K562 (cell line): ENCODE data around the gene ENC1. TPM values are rescaled to one million over a fixed set of nuclear protein-coding genes. Genes with fewer than 3 reads are reported as not detected.

Experiments
- ARID4B ChIP-seq: sonication (generic); formaldehyde crosslinking; IDR thresholded peaks from 2 replicates; pipeline ENCODE4 v1.8.0; 2022; ENCODE audit warnings: mild to moderate bottlenecking, missing genetic modification reagents
- CEBPG ChIP-seq, 3 experiments: fragments of 200-800 bp in 1 of 3; sonication (Bioruptor generic) in 1 of 3; sonication (generic) in 1 of 3; formaldehyde crosslinking in 1 of 3; IDR thresholded peaks in 2 of 3; conservative IDR thresholded peaks in 1 of 3; 2 replicates each; pipeline versions ENCODE4 v1.6.1 to v1.8.0; 2016 to 2022; ENCODE audit warnings: missing compliant biosample characterization in 2 of 3, missing genetic modification characterization in 2 of 3, mild to moderate bottlenecking in 1 of 3, missing genetic modification reagents in 1 of 3
- DACH1 ChIP-seq: fragments of 450-650 bp; IDR thresholded peaks from 2 replicates; pipeline ENCODE4 v1.6.1; 2018; ENCODE audit not compliant: partially characterized antibody
- FIP1L1 ChIP-seq: fragments of 200-400 bp; formaldehyde crosslinking; IDR thresholded peaks from 2 replicates; pipeline ENCODE4 v1.6.1; 2018; ENCODE audit warnings: mild to moderate bottlenecking, low read depth, low read length; ENCODE audit not compliant: poor library complexity, severe bottlenecking
- FOXM1 ChIP-seq, 2 experiments: fragments of 450-650 bp in 1 of 2; sonication (generic) in 1 of 2; formaldehyde crosslinking in 1 of 2; IDR thresholded peaks; 2 replicates each; pipeline versions ENCODE4 v1.6.1 to v1.9.0; 2017 to 2022; ENCODE audit warnings: low read depth in 2 of 2, mild to moderate bottlenecking in 2 of 2, missing genetic modification reagents in 1 of 2, moderate library complexity in 1 of 2
- IRF1 ChIP-seq: sonication (generic); formaldehyde crosslinking; IDR thresholded peaks from 2 replicates; pipeline ENCODE4 v1.8.0; 2022; ENCODE audit warnings: missing genetic modification reagents, mild to moderate bottlenecking, borderline replicate concordance
- IRF2 ChIP-seq: sonication (generic); formaldehyde crosslinking; IDR thresholded peaks from 2 replicates; pipeline ENCODE4 v1.8.1; 2022; ENCODE audit warnings: mild to moderate bottlenecking, missing genetic modification reagents
- KAT7 ChIP-seq: sonication (generic); formaldehyde crosslinking; IDR thresholded peaks from 2 replicates; pipeline ENCODE4 v1.8.0; 2022; ENCODE audit warnings: missing genetic modification reagents, mild to moderate bottlenecking, borderline replicate concordance
- KHSRP ChIP-seq: fragments of 450-650 bp; IDR thresholded peaks from 2 replicates; pipeline ENCODE4 v1.6.1; 2017
- MAX ChIP-seq: sonication (generic); formaldehyde crosslinking; IDR thresholded peaks from 2 replicates; pipeline ENCODE4 v1.9.0; 2022; ENCODE audit warnings: mild to moderate bottlenecking, missing genetic modification reagents
- NR1H2 ChIP-seq: sonication (generic); formaldehyde crosslinking; IDR thresholded peaks from 2 replicates; pipeline ENCODE4 v1.4.0; 2020; ENCODE audit warnings: mild to moderate bottlenecking, missing genetic modification reagents
- RBBP5 ChIP-seq: fragments of 200-600 bp; sonication (generic); IDR thresholded peaks from 2 replicates; pipeline ENCODE4 v1.6.1; 2012; ENCODE audit warnings: borderline replicate concordance, mild to moderate bottlenecking, low read length, control low read depth, inconsistent platforms; ENCODE audit not compliant: insufficient read depth, poor library complexity, severe bottlenecking
- SMARCE1 ChIP-seq: fragments of 450-650 bp; IDR thresholded peaks from 2 replicates; pipeline ENCODE4 v1.7.1; 2016; ENCODE audit warnings: mild to moderate bottlenecking
- ZFP1 ChIP-seq: fragments of 450-650 bp; formaldehyde crosslinking; IDR thresholded peaks from 2 replicates; pipeline ENCODE4 v1.4.0; 2020; ENCODE audit warnings: mild to moderate bottlenecking, mixed read lengths
- ZNF146 ChIP-seq: IDR thresholded peaks from one replicate; pipeline ENCODE4 v1.6.1; 2018; ENCODE audit warnings: missing compliant biosample characterization; ENCODE audit not compliant: unreplicated experiment
- ZNF23 ChIP-seq: fragments of 250-450 bp; sonication (Bioruptor Pico); IDR thresholded peaks from 2 replicates; pipeline ENCODE4 v1.4.0; 2020; ENCODE audit warnings: mild to moderate bottlenecking
- ZNF431 ChIP-seq: sonication (generic); formaldehyde crosslinking; IDR thresholded peaks from 2 replicates; pipeline ENCODE4 v1.8.0; 2022; ENCODE audit warnings: mild to moderate bottlenecking, missing genetic modification reagents
- polyA plus RNA-seq, 8 experiments: library from polyadenylated mRNA; depleted of rRNA in 4 of 8; stranded (reverse) in 5 of 8; unstranded in 3 of 8; fragments of >200 nt; fragmentation: Nextera tagmentation in 2 of 8; fragmentation: Illumina TruSeq in 1 of 8; extraction: Ambion mirVana in 2 of 8; extraction: Trizol in 1 of 8; gene quantifications; 2 replicates each; pipeline versions ENCODE4 v1.2.1 to v1.2.3, GENCODE V29; 2011 to 2014; ENCODE audit warnings: inconsistent platforms in 1 of 8, missing spikeins in 1 of 8
- total RNA-seq, 7 experiments: library from RNA; depleted of rRNA in 6 of 7; stranded (reverse); fragments of >200 nt in 6 of 7; fragmentation: Illumina TruSeq in 2 of 7; extraction: Trizol in 2 of 7; gene quantifications; 2 replicates each; pipeline versions ENCODE4 v1.2.1 to v1.2.3, GENCODE V29; 2011 to 2021; ENCODE audit warnings: low replicate concordance in 1 of 7
- TF ChIP-seq, protein P1 (sequence below), 3 experiments: IDR thresholded peaks in 2 of 3; conservative IDR thresholded peaks in 1 of 3; 2 replicates each; pipeline ENCODE4 v1.5.1; 2011 to 2012; ENCODE audit warnings: low read length in 3 of 3, mild to moderate bottlenecking in 3 of 3, control low read depth in 2 of 3, improper control_type of control experiment in 1 of 3, inconsistent platforms in 1 of 3, low read depth in 1 of 3, mixed read lengths in 1 of 3, moderate library complexity in 1 of 3; ENCODE audit not compliant: insufficient read depth in 2 of 3

ENC1 gene
- total and polyA plus RNA-seq, 9 of the 15 experiments (the other 6 are each of a cell fraction or from before 2014, with no cell fraction given), result 0.17 to 3.2 (median 0.97) TPM

- TF ChIP-seq RBBP5, result peak; percentile 5
- 0 out of 2 replicates have a peak, but pooled peaks have one; percentile 18 for TF ChIP-seq MAX
- TF ChIP-seq NR1H2 (CRISPR knock-in tag), result 0 out of 2 replicates have a peak, but pooled peaks have one; percentile 11
- peak; percentile 68; the same call in 1 of the 2 replicates for TF ChIP-seq IRF2 (CRISPR knock-in tag)
- TF ChIP-seq KHSRP, result no peak
- TF ChIP-seq ZNF146, result no peak
- peak; percentile 98 for TF ChIP-seq KAT7
- peak; percentile 16; the same call in 1 of the 2 replicates for TF ChIP-seq CEBPG (CRISPR knock-in tag; IDR thresholded peaks at IDR 0.05)
- TF ChIP-seq CEBPG (tag; conservative IDR thresholded peaks at IDR 0.05 in 1 of 2, IDR thresholded peaks at IDR 0.05 in 1 of 2), result no peak
- no peak for TF ChIP-seq FIP1L1
- peak; percentile 23; the same call in 1 of the 2 replicates for TF ChIP-seq ARID4B (CRISPR knock-in tag)
- no peak for TF ChIP-seq DACH1
- no peak for TF ChIP-seq FOXM1 (IDR thresholded peaks at IDR 0.05; ENCODE audit: low read depth)
- peak; percentile 77; the same call in 1 of the 2 replicates for TF ChIP-seq FOXM1 (CRISPR knock-in tag; IDR thresholded peaks at IDR 0.05; ENCODE audit: low read depth)
- TF ChIP-seq IRF1, result no peak
- no peak for TF ChIP-seq ZNF23
- TF ChIP-seq, protein P1, sequence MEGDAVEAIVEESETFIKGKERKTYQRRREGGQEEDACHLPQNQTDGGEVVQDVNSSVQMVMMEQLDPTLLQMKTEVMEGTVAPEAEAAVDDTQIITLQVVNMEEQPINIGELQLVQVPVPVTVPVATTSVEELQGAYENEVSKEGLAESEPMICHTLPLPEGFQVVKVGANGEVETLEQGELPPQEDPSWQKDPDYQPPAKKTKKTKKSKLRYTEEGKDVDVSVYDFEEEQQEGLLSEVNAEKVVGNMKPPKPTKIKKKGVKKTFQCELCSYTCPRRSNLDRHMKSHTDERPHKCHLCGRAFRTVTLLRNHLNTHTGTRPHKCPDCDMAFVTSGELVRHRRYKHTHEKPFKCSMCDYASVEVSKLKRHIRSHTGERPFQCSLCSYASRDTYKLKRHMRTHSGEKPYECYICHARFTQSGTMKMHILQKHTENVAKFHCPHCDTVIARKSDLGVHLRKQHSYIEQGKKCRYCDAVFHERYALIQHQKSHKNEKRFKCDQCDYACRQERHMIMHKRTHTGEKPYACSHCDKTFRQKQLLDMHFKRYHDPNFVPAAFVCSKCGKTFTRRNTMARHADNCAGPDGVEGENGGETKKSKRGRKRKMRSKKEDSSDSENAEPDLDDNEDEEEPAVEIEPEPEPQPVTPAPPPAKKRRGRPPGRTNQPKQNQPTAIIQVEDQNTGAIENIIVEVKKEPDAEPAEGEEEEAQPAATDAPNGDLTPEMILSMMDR (IDR thresholded peaks at IDR 0.05 in 2 of 3, conservative IDR thresholded peaks at IDR 0.05 in 1 of 3; ENCODE audit: insufficient read depth in 2 of 3, low read depth in 1 of 3, low read length in 3 of 3), result 0 out of 6 replicates have a peak, but pooled peaks of 2 of the 3 experiments have one; percentile 11 to 22
- no peak for TF ChIP-seq SMARCE1
- no peak for TF ChIP-seq ZFP1 (CRISPR knock-in tag)
- TF ChIP-seq ZNF431 (CRISPR knock-in tag), result 0 out of 2 replicates have a peak, but pooled peaks have one; percentile 24
Measured at GRCh38 chr5:74639807-74640449, 600 bp downstream of the ENC1 start (continued).
